GM15510 (cell line): ENCODE results near the gene MYO3B.

Source experiments
- POLR2A ChIP-seq: IDR thresholded peaks from 3 replicates; pipeline ENCODE4 v1.6.1; 2011; ENCODE audit warnings: borderline replicate concordance; ENCODE audit not compliant: insufficient read length; ENCODE audit errors: extremely low read depth

MYO3B gene

GRCh38 chr2:170307555-170308351 is 129.8 kb downstream of the MYO3B start:
- TF ChIP-seq POLR2A, result no peak

GRCh38 chr2:170310876-170311502 is 133.0 kb downstream of the MYO3B start:
- no peak for TF ChIP-seq POLR2A

GRCh38 chr2:170313347-170313991 is 135.5 kb downstream of the MYO3B start:
- no peak for TF ChIP-seq POLR2A

DNA sequence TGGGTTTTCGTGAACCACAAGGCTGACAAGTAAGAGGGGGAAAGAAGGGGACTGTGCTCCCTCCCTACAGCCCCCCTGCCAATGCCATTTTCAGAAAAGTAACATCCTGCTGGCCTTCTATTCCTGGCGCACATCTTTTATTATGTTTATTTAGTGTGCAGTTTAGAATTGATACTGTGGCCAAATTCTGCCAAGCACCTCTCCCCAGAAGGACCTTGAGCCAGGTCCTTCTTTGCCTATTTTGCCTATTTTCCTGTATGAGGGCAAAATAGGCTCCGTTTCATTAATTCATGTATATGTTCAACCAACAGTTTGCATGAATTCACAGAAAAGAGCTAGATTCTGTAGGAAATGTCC is 136.0 kb downstream of the MYO3B start:
- no peak for TF ChIP-seq POLR2A

- no peak for TF ChIP-seq POLR2A
These were observed 136.9 kb downstream of the MYO3B start for GRCh38 chr2:170314744-170315447.

- TF ChIP-seq POLR2A, result no peak
These were observed 143.0 kb downstream of the MYO3B start for GRCh38 chr2:170320948-170321347.

- TF ChIP-seq POLR2A, result no peak
These were observed 143.6 kb downstream of the MYO3B start for GRCh38 chr2:170321526-170321925.

DNA sequence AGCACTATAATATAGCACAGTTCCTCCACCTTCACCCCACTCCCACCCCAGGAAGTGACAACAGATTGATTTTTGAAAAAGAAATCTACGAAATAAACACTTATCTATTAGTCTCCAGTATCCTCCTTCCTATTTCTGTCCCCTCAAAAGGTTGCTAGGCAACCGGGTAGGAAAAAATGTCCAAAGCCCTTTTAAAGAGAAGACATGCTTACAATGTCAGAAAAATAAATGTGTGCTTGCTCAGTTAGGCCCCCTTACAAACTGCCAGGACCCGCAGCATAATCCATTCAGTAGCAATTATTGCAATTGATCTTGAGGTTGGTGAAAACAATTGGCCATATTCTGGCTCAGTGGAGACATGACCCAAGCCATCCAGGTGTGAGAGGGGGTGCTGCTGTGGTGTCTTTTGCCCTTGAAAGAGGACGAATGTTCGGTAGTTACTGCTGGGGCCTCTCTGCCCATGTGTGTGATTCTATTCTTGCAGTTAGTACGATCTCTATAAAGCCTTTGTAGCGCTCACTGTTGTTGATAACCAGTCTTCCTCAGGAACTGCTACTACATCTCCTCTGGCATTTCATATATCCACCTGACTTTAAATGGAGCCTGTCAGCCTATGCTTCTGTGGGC is 144.3 kb downstream of the MYO3B start:
- no peak for TF ChIP-seq POLR2A

GRCh38 chr2:170323743-170324142 is 145.8 kb downstream of the MYO3B start:
- no peak for TF ChIP-seq POLR2A

GRCh38 chr2:170324640-170325046 is 146.7 kb downstream of the MYO3B start:
- TF ChIP-seq POLR2A, result no peak

- no peak for TF ChIP-seq POLR2A
These were observed 152.9 kb downstream of the MYO3B start for GRCh38 chr2:170330881-170331280.

DNA sequence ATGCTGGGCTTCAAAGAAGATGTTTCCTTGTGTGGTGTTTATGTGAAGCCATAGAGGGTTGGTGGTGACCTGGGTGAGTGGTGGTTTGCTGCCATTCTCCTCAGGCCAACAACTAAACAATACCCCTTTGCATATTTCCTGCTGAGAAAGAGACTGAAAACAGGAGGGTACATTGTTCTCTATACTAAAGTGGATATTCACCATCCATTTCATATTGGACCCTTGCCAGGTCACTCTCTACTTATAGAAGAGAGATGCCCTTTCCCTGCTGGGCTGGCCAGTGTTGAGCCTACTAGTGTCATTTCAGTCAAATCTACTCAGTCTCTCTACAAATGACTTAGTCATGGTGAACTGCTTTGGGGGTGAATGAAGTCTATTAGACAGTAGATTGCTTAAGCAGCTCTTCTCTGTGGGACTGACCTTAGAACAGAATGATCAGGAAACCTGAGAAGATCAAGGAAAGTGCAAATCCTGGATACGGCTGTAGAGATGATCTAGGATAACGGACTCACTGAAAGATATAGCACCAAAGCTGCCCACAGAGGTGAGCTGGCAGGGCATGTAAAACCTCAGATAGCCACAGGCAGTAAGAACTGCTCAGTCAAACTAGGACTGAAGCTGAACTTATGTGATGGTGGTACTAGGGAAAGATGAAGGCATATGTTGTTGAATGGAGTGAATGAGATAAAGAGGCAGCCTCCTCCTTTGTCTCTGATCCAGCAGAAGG is 154.9 kb downstream of the MYO3B start:
- TF ChIP-seq POLR2A, result no peak

- no peak for TF ChIP-seq POLR2A
These were observed 157.4 kb downstream of the MYO3B start for GRCh38 chr2:170335351-170335750.

DNA sequence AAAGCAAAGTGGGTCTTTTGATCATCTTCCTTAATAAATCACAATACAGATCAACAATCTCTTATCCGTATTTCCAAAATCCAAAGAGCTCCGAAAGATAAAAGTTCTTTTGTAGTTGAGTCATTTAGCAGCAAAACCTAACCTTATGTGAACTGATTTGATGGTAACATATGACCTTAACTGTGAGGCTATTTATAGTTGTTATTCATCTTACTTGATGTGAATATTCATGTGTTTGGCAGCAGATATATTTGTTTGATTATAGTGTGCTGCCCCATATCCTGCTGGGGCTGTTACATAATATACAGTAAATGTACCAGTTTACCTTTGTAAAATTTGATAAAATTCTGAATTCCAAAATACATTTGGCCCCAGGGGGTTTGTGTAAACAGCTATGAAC is 158.5 kb downstream of the MYO3B start:
- TF ChIP-seq POLR2A, result no peak

DNA sequence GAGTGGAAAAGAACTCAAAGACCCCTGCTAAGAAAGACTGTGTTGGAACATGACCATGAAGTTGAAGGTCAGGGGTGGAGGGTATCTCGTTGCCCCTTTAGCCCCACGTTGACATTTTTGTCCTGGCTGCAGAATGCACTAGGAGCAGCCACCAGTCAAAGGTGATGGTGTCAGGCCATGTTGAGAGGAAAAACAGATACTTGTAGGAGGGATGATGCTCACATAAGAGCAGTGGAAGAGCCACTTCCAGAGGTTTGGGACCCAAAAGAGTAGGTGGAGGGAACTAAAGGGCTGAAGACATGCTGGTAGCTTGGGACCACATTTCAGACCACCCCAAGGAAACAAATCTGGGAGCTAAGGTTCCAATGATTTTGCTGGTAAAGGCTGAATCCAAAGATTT is 159.0 kb downstream of the MYO3B start:
- TF ChIP-seq POLR2A, result no peak

GRCh38 chr2:170339322-170339721 is 161.4 kb downstream of the MYO3B start:
- no peak for TF ChIP-seq POLR2A
